ENCODE measurements around the gene SNX10. TPM values are rescaled to one million over a fixed set of nuclear protein-coding genes. Genes with fewer than 3 reads are reported as not detected.
A peak's percentile ranks its signal among the peaks of the same experiment; 100 is the strongest.

Gene SNX10
- total RNA-seq, 1 donor from 2014 or later = 23.6 TPM

DNA sequence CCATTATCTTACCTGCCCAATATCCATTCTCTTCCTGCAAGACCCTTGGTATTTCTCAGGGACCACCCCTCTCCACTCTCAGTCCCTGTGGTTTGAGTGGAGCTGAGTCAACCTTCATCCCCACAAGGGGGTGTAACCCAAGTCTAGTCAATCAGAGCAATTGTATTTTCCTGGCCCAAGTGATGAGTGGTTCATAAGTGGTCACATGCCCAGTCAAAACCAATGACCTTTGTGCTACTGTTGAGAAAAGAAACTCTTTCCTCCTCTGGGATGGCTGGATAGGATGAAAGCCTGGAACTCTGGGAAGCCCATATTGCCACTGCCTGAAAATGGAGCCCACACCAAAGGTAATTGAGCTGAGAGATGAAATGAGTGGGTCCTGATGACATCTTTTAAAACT lies 93.6 kb downstream of the SNX10 start:
- TF ChIP-seq, protein P1, sequence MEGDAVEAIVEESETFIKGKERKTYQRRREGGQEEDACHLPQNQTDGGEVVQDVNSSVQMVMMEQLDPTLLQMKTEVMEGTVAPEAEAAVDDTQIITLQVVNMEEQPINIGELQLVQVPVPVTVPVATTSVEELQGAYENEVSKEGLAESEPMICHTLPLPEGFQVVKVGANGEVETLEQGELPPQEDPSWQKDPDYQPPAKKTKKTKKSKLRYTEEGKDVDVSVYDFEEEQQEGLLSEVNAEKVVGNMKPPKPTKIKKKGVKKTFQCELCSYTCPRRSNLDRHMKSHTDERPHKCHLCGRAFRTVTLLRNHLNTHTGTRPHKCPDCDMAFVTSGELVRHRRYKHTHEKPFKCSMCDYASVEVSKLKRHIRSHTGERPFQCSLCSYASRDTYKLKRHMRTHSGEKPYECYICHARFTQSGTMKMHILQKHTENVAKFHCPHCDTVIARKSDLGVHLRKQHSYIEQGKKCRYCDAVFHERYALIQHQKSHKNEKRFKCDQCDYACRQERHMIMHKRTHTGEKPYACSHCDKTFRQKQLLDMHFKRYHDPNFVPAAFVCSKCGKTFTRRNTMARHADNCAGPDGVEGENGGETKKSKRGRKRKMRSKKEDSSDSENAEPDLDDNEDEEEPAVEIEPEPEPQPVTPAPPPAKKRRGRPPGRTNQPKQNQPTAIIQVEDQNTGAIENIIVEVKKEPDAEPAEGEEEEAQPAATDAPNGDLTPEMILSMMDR (IDR thresholded peaks at IDR 0.05; ENCODE audit: insufficient read depth, low read length, poor library complexity, severe bottlenecking) = no peak
- no peak for DNase-seq (ENCODE audit: low read depth)
- Histone ChIP-seq H3K27me3 (ENCODE audit: control insufficient read depth, insufficient read depth, low read length) (no peaks in the 10 kb centered on the region), H3K36me3 (ENCODE audit: control insufficient read depth, insufficient read depth, low read length) (no peaks in the 10 kb centered on the region), H3K4me3 (ENCODE audit: low read depth, low read length) (no peak overlapping the region)

DNA sequence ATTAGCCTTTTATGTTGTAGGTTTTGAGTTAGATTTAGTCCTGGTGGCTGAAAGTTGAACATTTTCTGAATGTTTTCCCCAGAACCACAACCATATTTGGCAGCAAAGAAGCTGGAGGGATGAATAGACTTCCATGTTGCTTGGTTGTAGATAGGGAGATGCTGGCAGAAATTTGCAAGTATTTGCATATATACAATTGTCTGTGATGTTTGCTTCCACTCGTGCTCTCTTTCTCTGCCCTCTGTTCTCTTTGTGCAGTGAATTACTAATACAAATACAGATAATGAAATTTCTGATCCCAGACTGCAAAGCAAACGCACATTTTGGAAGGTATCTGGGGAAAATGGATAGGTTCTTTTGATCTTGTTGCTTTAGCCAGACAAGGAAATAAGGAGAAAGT lies 96.1 kb downstream of the SNX10 start:
- Histone ChIP-seq H3K4me3 (ENCODE audit: low read depth, low read length) (no peak overlapping the region), H3K27me3 (ENCODE audit: control insufficient read depth, insufficient read depth, low read length) (no peaks in the 10 kb centered on the region), H3K36me3 (ENCODE audit: control insufficient read depth, insufficient read depth, low read length) (no peaks in the 10 kb centered on the region)
- TF ChIP-seq, protein P1 (IDR thresholded peaks at IDR 0.05; ENCODE audit: insufficient read depth, low read length, poor library complexity, severe bottlenecking) = no peak
- DNase-seq (ENCODE audit: low read depth) = no peak

DNA sequence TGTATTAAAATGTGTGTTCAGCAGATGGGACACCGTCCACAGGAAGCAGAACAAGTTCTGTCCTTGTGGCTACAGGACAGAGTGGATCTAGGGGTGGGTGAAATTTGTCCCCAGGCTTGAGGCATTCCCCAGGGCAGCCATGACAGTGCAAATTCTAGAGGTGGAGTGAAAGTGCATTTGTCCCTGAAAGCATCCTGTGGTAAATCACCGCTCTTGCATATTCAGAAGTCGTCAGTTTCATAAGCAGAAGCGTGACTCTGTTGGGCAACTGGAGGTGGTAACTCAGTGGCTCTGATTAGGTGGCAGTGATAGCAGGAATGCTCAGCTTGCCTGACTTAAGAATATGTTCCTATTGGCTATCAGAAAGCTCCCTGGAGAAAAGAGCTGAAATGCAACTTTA lies 96.6 kb downstream of the SNX10 start:
- no peak for DNase-seq (ENCODE audit: low read depth)
- TF ChIP-seq, protein P1 (IDR thresholded peaks at IDR 0.05; ENCODE audit: insufficient read depth, low read length, poor library complexity, severe bottlenecking) = no peak
- Histone ChIP-seq H3K27me3 (ENCODE audit: control insufficient read depth, insufficient read depth, low read length) (no peaks in the 10 kb centered on the region), H3K36me3 (ENCODE audit: control insufficient read depth, insufficient read depth, low read length) (no peaks in the 10 kb centered on the region), H3K4me3 (ENCODE audit: low read depth, low read length) (no peak overlapping the region)

DNA sequence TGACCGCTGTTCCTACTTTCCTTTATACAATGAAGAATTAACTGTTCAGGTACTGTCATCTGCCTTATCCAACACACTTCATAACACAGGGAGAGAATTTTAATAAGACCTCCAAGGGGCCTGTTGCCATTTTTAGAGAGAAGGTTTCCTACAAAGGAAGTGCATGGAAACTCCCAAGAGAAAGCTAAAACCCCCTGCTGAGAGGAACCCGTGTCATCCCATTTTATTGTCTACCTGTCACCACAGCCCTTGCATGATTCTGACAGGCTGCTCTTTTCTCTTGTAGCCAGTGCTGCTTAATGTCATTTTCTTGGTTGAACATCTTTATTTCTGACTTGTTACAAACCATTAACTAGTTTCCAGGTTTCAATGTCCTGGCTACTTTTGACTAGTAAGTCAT lies 98.4 kb downstream of the SNX10 start:
- Histone ChIP-seq H3K36me3 (ENCODE audit: control insufficient read depth, insufficient read depth, low read length) (no peaks in the 10 kb centered on the region), H3K27me3 (ENCODE audit: control insufficient read depth, insufficient read depth, low read length) (no peaks in the 10 kb centered on the region), H3K4me3 (ENCODE audit: low read depth, low read length) (no peak overlapping the region)
- TF ChIP-seq, protein P1 (IDR thresholded peaks at IDR 0.05; ENCODE audit: insufficient read depth, low read length, poor library complexity, severe bottlenecking) = no peak
- no peak for DNase-seq (ENCODE audit: low read depth)

DNA sequence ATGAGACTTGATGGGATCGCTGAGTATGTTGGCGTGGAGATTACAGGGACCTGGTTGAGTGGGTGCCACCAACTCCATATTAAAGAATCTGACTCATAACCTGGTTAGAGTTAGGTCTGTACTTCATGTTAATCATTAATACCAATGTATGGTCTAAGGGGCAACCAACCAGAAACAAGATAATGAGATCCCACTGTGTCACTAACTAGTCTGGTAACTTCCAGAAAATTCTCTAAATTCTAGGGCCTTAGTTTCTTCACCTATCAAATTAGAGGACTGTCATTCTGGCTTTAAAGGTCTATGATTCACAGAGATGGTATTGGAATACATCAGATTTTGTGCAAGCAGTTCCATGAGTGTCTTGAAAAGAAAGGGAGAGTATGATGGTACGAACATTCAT lies 102.2 kb downstream of the SNX10 start:
- TF ChIP-seq, protein P1 (IDR thresholded peaks at IDR 0.05; ENCODE audit: insufficient read depth, low read length, poor library complexity, severe bottlenecking) = no peak
- H3K4me3 ChIP-seq (ENCODE audit: low read depth, low read length) = no peak overlapping the region
- DNase-seq (ENCODE audit: low read depth) = peak; percentile 81
- H3K27me3 ChIP-seq (ENCODE audit: control insufficient read depth, insufficient read depth, low read length) = no peaks in the 10 kb centered on the region
- H3K36me3 ChIP-seq (ENCODE audit: control insufficient read depth, insufficient read depth, low read length) = no peaks in the 10 kb centered on the region

DNA sequence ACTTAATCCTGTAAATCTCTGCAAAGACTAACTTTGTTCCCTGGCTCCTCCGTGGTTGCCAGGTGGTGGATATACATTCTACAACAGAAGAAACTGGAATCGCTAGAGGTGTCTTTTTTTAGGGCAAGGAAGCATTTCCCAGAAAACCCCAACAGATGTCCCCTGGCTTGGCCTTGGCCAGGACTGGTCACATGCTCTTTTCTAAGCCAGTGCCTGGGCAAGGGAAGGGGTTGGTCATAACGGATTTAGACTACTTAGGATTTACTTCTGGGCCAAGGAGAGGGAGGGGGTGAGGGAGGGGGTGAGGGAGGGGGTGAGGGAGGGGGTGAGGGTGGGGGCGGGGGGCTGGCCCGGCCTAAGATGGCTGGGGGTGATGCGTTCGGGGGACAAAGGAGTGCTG lies 105.7 kb downstream of the SNX10 start:
- TF ChIP-seq, protein P1 (IDR thresholded peaks at IDR 0.05; ENCODE audit: insufficient read depth, low read length, poor library complexity, severe bottlenecking) = no peak
- Histone ChIP-seq H3K27me3 (ENCODE audit: control insufficient read depth, insufficient read depth, low read length) (no peaks in the 10 kb centered on the region), H3K4me3 (ENCODE audit: low read depth, low read length) (no peak overlapping the region), H3K36me3 (ENCODE audit: control insufficient read depth, insufficient read depth, low read length) (no peaks in the 10 kb centered on the region)
- DNase-seq (ENCODE audit: low read depth) = no peak
